Measurements from ENCODE around the gene IL1RAPL1. TPM values are rescaled to one million over a fixed set of nuclear protein-coding genes. Genes with fewer than 3 reads are reported as not detected.

The IL1RAPL1 gene
- total RNA-seq, 1 donor from 2014 or later = 0.66 TPM

DNA sequence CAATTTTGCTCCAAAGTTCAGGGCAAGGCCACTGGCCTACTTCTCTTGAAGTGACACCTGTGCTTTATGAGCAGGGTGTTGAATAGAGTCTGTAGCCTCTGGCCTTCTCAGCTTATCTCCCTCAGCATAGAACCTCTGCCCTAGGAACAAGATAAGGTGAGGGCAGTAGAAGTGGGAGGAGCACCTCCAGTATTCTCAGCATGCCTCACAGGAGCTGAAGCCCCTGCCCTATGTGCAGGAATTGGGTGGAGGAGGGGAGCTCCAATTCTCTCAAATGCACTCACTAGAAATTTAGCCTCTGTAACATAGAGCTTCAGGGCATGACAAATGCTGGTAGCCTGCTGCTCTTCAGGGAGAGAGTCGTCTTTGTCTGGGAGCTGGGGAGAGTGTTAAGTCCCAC, 479.3 kb downstream of the IL1RAPL1 start:
- H3K4me1 Mint-ChIP-seq (ENCODE audit: low read depth, unreplicated experiment) = no peaks in the 10 kb centered on the region
- H3K27me3 Mint-ChIP-seq (ENCODE audit: unreplicated experiment) = no peaks in the 10 kb centered on the region
- H3K36me3 Mint-ChIP-seq (ENCODE audit: unreplicated experiment) = no peaks in the 10 kb centered on the region
- no peak overlapping the region for H3K27ac Mint-ChIP-seq (ENCODE audit: unreplicated experiment)
- DNase-seq = no peak
- TF ChIP-seq, protein P1, sequence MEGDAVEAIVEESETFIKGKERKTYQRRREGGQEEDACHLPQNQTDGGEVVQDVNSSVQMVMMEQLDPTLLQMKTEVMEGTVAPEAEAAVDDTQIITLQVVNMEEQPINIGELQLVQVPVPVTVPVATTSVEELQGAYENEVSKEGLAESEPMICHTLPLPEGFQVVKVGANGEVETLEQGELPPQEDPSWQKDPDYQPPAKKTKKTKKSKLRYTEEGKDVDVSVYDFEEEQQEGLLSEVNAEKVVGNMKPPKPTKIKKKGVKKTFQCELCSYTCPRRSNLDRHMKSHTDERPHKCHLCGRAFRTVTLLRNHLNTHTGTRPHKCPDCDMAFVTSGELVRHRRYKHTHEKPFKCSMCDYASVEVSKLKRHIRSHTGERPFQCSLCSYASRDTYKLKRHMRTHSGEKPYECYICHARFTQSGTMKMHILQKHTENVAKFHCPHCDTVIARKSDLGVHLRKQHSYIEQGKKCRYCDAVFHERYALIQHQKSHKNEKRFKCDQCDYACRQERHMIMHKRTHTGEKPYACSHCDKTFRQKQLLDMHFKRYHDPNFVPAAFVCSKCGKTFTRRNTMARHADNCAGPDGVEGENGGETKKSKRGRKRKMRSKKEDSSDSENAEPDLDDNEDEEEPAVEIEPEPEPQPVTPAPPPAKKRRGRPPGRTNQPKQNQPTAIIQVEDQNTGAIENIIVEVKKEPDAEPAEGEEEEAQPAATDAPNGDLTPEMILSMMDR (IDR thresholded peaks at IDR 0.05; ENCODE audit: partially characterized antibody, unreplicated experiment) = no peak
- H3K4me3 Mint-ChIP-seq (ENCODE audit: unreplicated experiment) = no peak overlapping the region
- no peaks in the 10 kb centered on the region for H3K9me3 Mint-ChIP-seq (ENCODE audit: unreplicated experiment)

DNA sequence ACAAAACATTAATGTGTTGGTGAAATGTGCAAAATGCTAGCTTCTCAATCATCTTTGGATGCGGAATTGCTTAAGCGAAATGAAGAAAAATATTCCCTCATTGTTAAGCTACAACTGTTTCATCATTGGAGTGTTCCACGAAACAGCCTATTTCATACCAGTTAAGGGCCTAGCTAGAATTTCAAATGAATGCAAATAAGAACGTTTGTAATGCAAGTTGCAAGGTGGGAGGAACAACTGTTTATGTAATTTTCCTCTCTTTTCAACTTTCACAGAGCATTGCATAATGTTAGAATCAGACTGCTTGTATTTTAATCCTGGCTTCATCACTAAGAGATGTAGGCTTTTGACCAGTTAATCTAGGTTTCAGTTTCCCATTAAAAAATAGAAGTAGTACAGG, 480.1 kb downstream of the IL1RAPL1 start:
- no peaks in the 10 kb centered on the region for H3K4me1 Mint-ChIP-seq (ENCODE audit: low read depth, unreplicated experiment)
- DNase-seq = no peak
- no peak overlapping the region for H3K27ac Mint-ChIP-seq (ENCODE audit: unreplicated experiment)
- H3K9me3 Mint-ChIP-seq (ENCODE audit: unreplicated experiment) = no peaks in the 10 kb centered on the region
- H3K36me3 Mint-ChIP-seq (ENCODE audit: unreplicated experiment) = no peaks in the 10 kb centered on the region
- no peak overlapping the region for H3K4me3 Mint-ChIP-seq (ENCODE audit: unreplicated experiment)
- H3K27me3 Mint-ChIP-seq (ENCODE audit: unreplicated experiment) = no peaks in the 10 kb centered on the region
- TF ChIP-seq, protein P1 (IDR thresholded peaks at IDR 0.05; ENCODE audit: partially characterized antibody, unreplicated experiment) = no peak

- Mint-ChIP-seq H3K4me1 (ENCODE audit: low read depth, unreplicated experiment) (no peaks in the 10 kb centered on the region), H3K9me3 (ENCODE audit: unreplicated experiment) (no peaks in the 10 kb centered on the region), H3K27me3 (ENCODE audit: unreplicated experiment) (no peaks in the 10 kb centered on the region), H3K36me3 (ENCODE audit: unreplicated experiment) (no peaks in the 10 kb centered on the region), H3K4me3 (ENCODE audit: unreplicated experiment) (no peak overlapping the region), H3K27ac (ENCODE audit: unreplicated experiment) (no peak overlapping the region)
- TF ChIP-seq, protein P1 (IDR thresholded peaks at IDR 0.05; ENCODE audit: partially characterized antibody, unreplicated experiment) = no peak
- DNase-seq = no peak
Observed at GRCh38 chrX:29071525-29072320, 484.5 kb downstream of the IL1RAPL1 start.

DNA sequence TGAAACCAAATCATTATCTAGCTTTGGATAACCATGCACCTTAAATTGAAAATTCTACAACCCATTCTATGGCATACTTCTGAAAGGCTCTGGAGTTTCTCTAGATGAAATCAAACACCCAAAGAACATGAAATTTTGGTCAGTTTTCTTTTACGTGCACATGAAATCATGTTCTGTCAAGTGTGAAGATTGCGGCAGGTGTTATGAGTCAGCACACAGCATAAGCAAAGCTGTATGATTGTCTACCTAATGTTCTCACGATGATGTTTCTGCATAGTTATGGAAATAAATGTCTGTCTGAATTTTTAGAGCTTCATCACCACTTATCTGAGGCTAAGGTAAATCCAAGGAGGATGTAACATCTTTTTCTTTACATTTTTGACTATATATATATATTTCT, 495.3 kb downstream of the IL1RAPL1 start:
- no peaks in the 10 kb centered on the region for H3K9me3 Mint-ChIP-seq (ENCODE audit: unreplicated experiment)
- TF ChIP-seq, protein P1 (IDR thresholded peaks at IDR 0.05; ENCODE audit: partially characterized antibody, unreplicated experiment) = no peak
- H3K27ac Mint-ChIP-seq (ENCODE audit: unreplicated experiment) = no peak overlapping the region
- no peak for DNase-seq
- H3K27me3 Mint-ChIP-seq (ENCODE audit: unreplicated experiment) = no peaks in the 10 kb centered on the region
- H3K4me3 Mint-ChIP-seq (ENCODE audit: unreplicated experiment) = no peak overlapping the region
- no peaks in the 10 kb centered on the region for H3K4me1 Mint-ChIP-seq (ENCODE audit: low read depth, unreplicated experiment)
- no peaks in the 10 kb centered on the region for H3K36me3 Mint-ChIP-seq (ENCODE audit: unreplicated experiment)

DNA sequence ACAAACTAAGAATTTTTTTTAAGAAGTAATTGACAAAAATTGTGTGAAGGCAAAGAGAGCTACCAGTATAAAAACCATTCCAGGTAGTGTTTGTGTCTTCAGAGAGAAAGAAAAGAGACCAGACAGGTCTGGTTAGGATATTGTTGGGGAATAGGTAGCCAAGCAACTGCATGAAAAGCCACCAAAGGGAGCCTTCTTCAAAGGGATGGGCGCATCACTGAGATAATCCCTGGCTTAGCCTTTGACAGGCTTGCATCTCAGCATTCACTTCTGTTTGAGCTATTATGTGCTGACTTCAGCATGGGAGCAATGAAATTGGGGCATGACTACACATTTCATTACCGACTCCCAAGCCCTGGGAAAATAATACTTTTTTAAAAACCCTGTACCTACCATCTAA, 496.6 kb downstream of the IL1RAPL1 start:
- no peak for DNase-seq

More for the DNA sequence above, 496.6 kb downstream of the IL1RAPL1 start:
- no peaks in the 10 kb centered on the region for H3K4me1 Mint-ChIP-seq (ENCODE audit: low read depth, unreplicated experiment)
- no peaks in the 10 kb centered on the region for H3K9me3 Mint-ChIP-seq (ENCODE audit: unreplicated experiment)
- no peak overlapping the region for H3K27ac Mint-ChIP-seq (ENCODE audit: unreplicated experiment)
- no peaks in the 10 kb centered on the region for H3K27me3 Mint-ChIP-seq (ENCODE audit: unreplicated experiment)
- TF ChIP-seq, protein P1 (IDR thresholded peaks at IDR 0.05; ENCODE audit: partially characterized antibody, unreplicated experiment) = no peak
- H3K36me3 Mint-ChIP-seq (ENCODE audit: unreplicated experiment) = no peaks in the 10 kb centered on the region
- no peak overlapping the region for H3K4me3 Mint-ChIP-seq (ENCODE audit: unreplicated experiment)

Data from glutamatergic neuron (in vitro differentiated cells).